CD14-positive monocyte (primary cell): Measurements from ENCODE around the gene ARHGEF37. TPM values are rescaled to one million over a fixed set of nuclear protein-coding genes. Genes with fewer than 3 reads are reported as not detected.

ENCODE experiments used
- DNase-seq, 3 donors: peaks; one replicate each; pipeline ENCODE4 v3.0.0-alpha.2; 2011 to 2022
- H2AFZ ChIP-seq: 2 replicates; pipeline ENCODE4 v1.6.0; 2012; ENCODE audit warnings: mild to moderate bottlenecking, low read depth, low read length, inconsistent platforms; ENCODE audit not compliant: insufficient read depth, poor library complexity, severe bottlenecking
- H3K27ac ChIP-seq, 2 donors: 1 replicate in 1 of 2; 2 replicates in 1 of 2; pipeline ENCODE4 v1.5.1; 2012 to 2013; ENCODE audit warnings: low read length in 2 of 2, control low read depth in 1 of 2, inconsistent platforms in 1 of 2, low read depth in 1 of 2, mild to moderate bottlenecking in 1 of 2
- H3K27me3 ChIP-seq, 2 donors: one replicate each; pipeline versions ENCODE4 v1.6.0 to v1.6.1; 2011 to 2013; ENCODE audit warnings: low read length in 2 of 2; ENCODE audit not compliant: control insufficient read depth in 2 of 2, insufficient read depth in 2 of 2
- H3K36me3 ChIP-seq, 2 donors: replicated peaks in 1 of 2; 1 replicate in 1 of 2; 2 replicates in 1 of 2; pipeline versions ENCODE4 v1.5.1 to v1.6.1; 2012 to 2013; ENCODE audit warnings: low read length in 2 of 2, control low read depth in 1 of 2, inconsistent platforms in 1 of 2, mild to moderate bottlenecking in 1 of 2; ENCODE audit not compliant: insufficient read depth in 2 of 2, control insufficient read depth in 1 of 2
- H3K4me1 ChIP-seq, 2 donors: 1 replicate in 1 of 2; 2 replicates in 1 of 2; pipeline versions ENCODE4 v1.5.1 to v1.6.1; 2012 to 2013; ENCODE audit warnings: low read length in 2 of 2, control low read depth in 1 of 2, inconsistent platforms in 1 of 2, mild to moderate bottlenecking in 1 of 2, moderate library complexity in 1 of 2; ENCODE audit not compliant: insufficient read depth in 2 of 2, control insufficient read depth in 1 of 2
- H3K4me2 ChIP-seq: replicated peaks from 2 replicates; pipeline ENCODE3; 2012; ENCODE audit warnings: low read length, moderate library complexity, mild to moderate bottlenecking; ENCODE audit not compliant: poor library complexity, severe bottlenecking; ENCODE audit errors: extremely low read depth
- H3K4me3 ChIP-seq, 3 experiments: fragments of 200-600 bp in 1 of 3; sonication (generic) in 1 of 3; replicated peaks in 1 of 3; 1 replicate in 2 of 3; 2 replicates in 1 of 3; pipeline ENCODE4 v1.5.1; 2011 to 2013; ENCODE audit warnings: low read length in 3 of 3, mild to moderate bottlenecking in 3 of 3, control low read depth in 2 of 3, low read depth in 2 of 3, inconsistent platforms in 1 of 3, moderate library complexity in 1 of 3
- H3K79me2 ChIP-seq: 2 replicates; pipeline ENCODE4 v1.6.0; 2012; ENCODE audit warnings: mild to moderate bottlenecking, control low read depth, inconsistent platforms, low read length, moderate library complexity; ENCODE audit not compliant: insufficient read depth
- H3K9ac ChIP-seq: 2 replicates; pipeline ENCODE4 v1.6.0; 2017; ENCODE audit warnings: low read length, mild to moderate bottlenecking; ENCODE audit not compliant: insufficient read depth, poor library complexity, severe bottlenecking
- H3K9me3 ChIP-seq, 2 donors: replicated peaks in 1 of 2; 1 replicate in 1 of 2; 2 replicates in 1 of 2; pipeline versions ENCODE4 v1.5.1 to v1.6.1; 2012 to 2013; ENCODE audit warnings: low read length in 2 of 2, control low read depth in 1 of 2; ENCODE audit not compliant: control insufficient read depth in 1 of 2, insufficient read depth in 1 of 2
- H4K20me1 ChIP-seq: 2 replicates; pipeline ENCODE4 v1.6.0; 2012; ENCODE audit warnings: mild to moderate bottlenecking, low read length, control low read depth, moderate library complexity; ENCODE audit not compliant: insufficient read depth
- H3K27ac Mint-ChIP-seq, 7 donors: one replicate each; pipeline ENCODE4 v1.8.0; 2020; ENCODE audit warnings: mild to moderate bottlenecking in 7 of 7, mixed read lengths in 7 of 7, moderate library complexity in 6 of 7, inconsistent platforms in 2 of 7
- H3K27me3 Mint-ChIP-seq, 3 donors: one replicate each; pipeline ENCODE4 v1.8.0; 2021 to 2022; ENCODE audit warnings: low read depth in 3 of 3, mild to moderate bottlenecking in 3 of 3, mixed read lengths in 3 of 3, moderate library complexity in 3 of 3, inconsistent platforms in 1 of 3
- H3K36me3 Mint-ChIP-seq, 2 donors: one replicate each; pipeline ENCODE4 v1.8.0; 2020; ENCODE audit warnings: mixed read lengths in 2 of 2, inconsistent platforms in 1 of 2, mild to moderate bottlenecking in 1 of 2
- H3K4me1 Mint-ChIP-seq: one replicate; pipeline ENCODE4 v1.8.0; 2020; ENCODE audit warnings: mild to moderate bottlenecking, mixed read lengths
- H3K4me3 Mint-ChIP-seq, 2 donors: one replicate each; pipeline ENCODE4 v1.8.0; 2020; ENCODE audit warnings: mild to moderate bottlenecking in 2 of 2, mixed read lengths in 2 of 2, moderate library complexity in 1 of 2
- H3K9me3 Mint-ChIP-seq, 7 donors: one replicate each; pipeline ENCODE4 v1.8.0; 2020 to 2022; ENCODE audit warnings: mixed read lengths in 7 of 7, mild to moderate bottlenecking in 6 of 7, moderate library complexity in 6 of 7, inconsistent platforms in 2 of 7
- WGBS: methylation state at CpG from one replicate; pipeline ENCODE4 v1.1.5; 2013; ENCODE audit warnings: missing lambda C conversion rate; ENCODE audit not compliant: insufficient coverage; 5-methylcytosine and 5-hydroxymethylcytosine counted together
- intact Hi-C, 2 donors: fragments of 100-400 bp; cut with micrococcal nuclease; formaldehyde crosslinking; loops; one replicate each; pipeline versions ENCODE4 v1.15.0 to v1.15.1; 2023
- polyA plus RNA-seq, 3 donors: library from polyadenylated mRNA; depleted of rRNA in 1 of 3; unstranded in 2 of 3; stranded (reverse) in 1 of 3; fragments of 300-500 nt in 2 of 3; fragments of >200 nt in 1 of 3; fragmentation: Illumina TruSeq in 2 of 3; gene quantifications; 1 replicate in 2 of 3; 2 replicates in 1 of 3; pipeline ENCODE4 v1.2.3, GENCODE V29; 2012 to 2021
- TF ChIP-seq, protein P1 (sequence below): fragments of 200-600 bp; IDR thresholded peaks from one replicate; pipeline ENCODE4 v1.8.0; 2022; ENCODE audit warnings: antibody characterized with exemption, mild to moderate bottlenecking

The ARHGEF37 gene
- polyA plus RNA-seq, 3 donors: not detected

DNA sequence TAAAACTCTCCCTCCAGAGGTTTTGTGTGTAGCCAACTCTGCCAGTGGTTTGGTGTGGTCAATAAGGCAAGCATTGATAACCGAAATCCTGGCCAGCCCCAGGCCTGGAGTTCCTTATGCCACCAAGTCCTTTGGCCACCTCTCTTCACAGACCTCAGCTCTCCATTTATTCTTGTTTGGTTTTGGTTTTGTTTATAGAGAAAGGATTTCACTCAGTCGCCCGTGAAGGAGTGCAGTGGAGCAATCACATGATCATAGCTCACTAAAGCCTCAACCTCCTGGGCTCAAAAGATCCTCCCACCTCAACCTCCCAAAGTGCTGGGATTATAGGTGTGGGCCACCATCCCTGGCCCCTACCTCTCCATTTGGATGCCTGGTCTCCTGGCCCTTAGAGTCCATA lies 93.4 kb downstream of the ARHGEF37 start:
- no CpG with 5 or more reads among the region's 3 CpGs for WGBS
- no peak overlapping the region for H2AFZ ChIP-seq

DNA sequence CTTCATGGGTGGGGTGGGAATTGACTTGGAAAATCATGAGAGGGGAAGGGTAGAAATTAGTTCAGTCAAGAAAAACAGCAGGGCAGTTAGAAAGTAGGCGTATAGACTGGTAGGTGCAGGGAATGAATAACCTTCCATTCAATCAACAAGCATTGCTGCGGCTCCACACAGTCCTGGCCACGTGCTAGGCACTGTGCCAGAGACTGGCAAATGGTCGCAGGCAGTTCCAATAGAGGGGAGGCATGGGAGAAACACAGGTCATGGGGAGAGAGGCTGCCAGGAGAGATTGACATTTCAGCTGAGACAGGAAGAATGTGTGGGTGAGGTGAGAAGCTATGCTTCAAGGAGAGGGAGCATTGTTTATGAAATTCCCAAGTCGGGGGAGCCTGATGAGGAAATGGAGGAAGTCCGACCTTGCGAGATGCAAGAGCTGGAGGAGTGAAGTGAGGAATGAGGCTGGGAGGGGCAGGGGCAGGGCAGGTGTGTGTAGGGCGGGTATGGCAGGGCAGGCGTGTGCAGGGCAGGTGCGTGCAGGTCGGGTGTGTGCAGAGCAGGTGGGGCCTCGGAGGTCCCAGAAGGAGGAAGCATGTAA lies 94.4 kb downstream of the ARHGEF37 start:
- Histone ChIP-seq H3K4me2 (peak overlapping the region; percentile 20), H3K9ac (no peak overlapping the region), H2AFZ (no peak overlapping the region), H4K20me1 (no peaks in the 10 kb centered on the region), H3K27me3 (no peaks in the 10 kb centered on the region), H3K79me2 (no peaks in the 10 kb centered on the region), H3K36me3 (no peaks in the 10 kb centered on the region), H3K9me3 (peaks cover 0 to 5% of the 10 kb centered on the region in 2 donors), H3K4me1 (peaks cover 55 to 70% of the 10 kb centered on the region in 2 donors), H3K27ac (no peak overlapping the region), H3K4me3 (no peak overlapping the region)
- TF ChIP-seq, protein P1, sequence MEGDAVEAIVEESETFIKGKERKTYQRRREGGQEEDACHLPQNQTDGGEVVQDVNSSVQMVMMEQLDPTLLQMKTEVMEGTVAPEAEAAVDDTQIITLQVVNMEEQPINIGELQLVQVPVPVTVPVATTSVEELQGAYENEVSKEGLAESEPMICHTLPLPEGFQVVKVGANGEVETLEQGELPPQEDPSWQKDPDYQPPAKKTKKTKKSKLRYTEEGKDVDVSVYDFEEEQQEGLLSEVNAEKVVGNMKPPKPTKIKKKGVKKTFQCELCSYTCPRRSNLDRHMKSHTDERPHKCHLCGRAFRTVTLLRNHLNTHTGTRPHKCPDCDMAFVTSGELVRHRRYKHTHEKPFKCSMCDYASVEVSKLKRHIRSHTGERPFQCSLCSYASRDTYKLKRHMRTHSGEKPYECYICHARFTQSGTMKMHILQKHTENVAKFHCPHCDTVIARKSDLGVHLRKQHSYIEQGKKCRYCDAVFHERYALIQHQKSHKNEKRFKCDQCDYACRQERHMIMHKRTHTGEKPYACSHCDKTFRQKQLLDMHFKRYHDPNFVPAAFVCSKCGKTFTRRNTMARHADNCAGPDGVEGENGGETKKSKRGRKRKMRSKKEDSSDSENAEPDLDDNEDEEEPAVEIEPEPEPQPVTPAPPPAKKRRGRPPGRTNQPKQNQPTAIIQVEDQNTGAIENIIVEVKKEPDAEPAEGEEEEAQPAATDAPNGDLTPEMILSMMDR: no peak
- Mint-ChIP-seq H3K27ac (peak overlapping the region in 1 of 7 donors; percentile 28), H3K27me3 (peaks cover 0 to 3% (median 3%) of the 10 kb centered on the region in 3 donors), H3K36me3 (no peaks in the 10 kb centered on the region), H3K9me3 (peaks cover 0 to 4% (median under 1%) of the 10 kb centered on the region in 7 donors), H3K4me3 (peak overlapping the region in 1 of 2 donors; percentile 76), H3K4me1 (peaks cover 77% of the 10 kb centered on the region)
- peak in 1 of 3 donors; percentile 33 for DNase-seq
- 18% methylated on average over 5 of the region's 12 CpGs for WGBS
- intact Hi-C loops: loop anchor here in 1 of 2 donors (10.0 kb wide), 1 partner anchor 269 kb away; the partner anchor contains the start of gene PDE6A

More for the DNA sequence above, 93.4 kb downstream of the ARHGEF37 start:
- H3K36me3 ChIP-seq: no peaks in the 10 kb centered on the region
- Mint-ChIP-seq H3K27ac (peak overlapping the region in 1 of 7 donors; percentile 68), H3K9me3 (peaks cover 0 to 4% (median 1%) of the 10 kb centered on the region in 7 donors), H3K4me1 (peaks cover 66% of the 10 kb centered on the region), H3K27me3 (peaks cover 0 to 3% (median 3%) of the 10 kb centered on the region in 3 donors), H3K4me3 (no peak overlapping the region), H3K36me3 (no peaks in the 10 kb centered on the region)
- H3K27ac ChIP-seq: no peak overlapping the region
- peaks cover 0 to 5% of the 10 kb centered on the region in 2 donors for H3K9me3 ChIP-seq
- intact Hi-C loops: loop anchor here in 1 of 2 donors (10.0 kb wide), 1 partner anchor 270 kb away; the partner anchor contains the start of gene PDE6A
- no peak overlapping the region for H3K4me2 ChIP-seq
- no peaks in the 10 kb centered on the region for H3K79me2 ChIP-seq
- no peak for DNase-seq
- H3K9ac ChIP-seq: no peak overlapping the region
- TF ChIP-seq, protein P1: no peak
- H3K27me3 ChIP-seq: no peaks in the 10 kb centered on the region
- no peak overlapping the region for H3K4me3 ChIP-seq
- H3K4me1 ChIP-seq: peaks cover 45 to 60% of the 10 kb centered on the region in 2 donors
- H4K20me1 ChIP-seq: no peaks in the 10 kb centered on the region
